ES-I3 (cell line): Measurements from ENCODE around the gene CCND1.
"Not testable (repeated sequence)": the region's sequence is repeated elsewhere in the genome, so short reads cannot be mapped to it uniquely, and the experiment has no call there.

Experiments used
- H3K36me3 ChIP-seq: 2 replicates; pipeline ENCODE4 v1.6.1; 2013; ENCODE audit warnings: mild to moderate bottlenecking, low read length, control low read depth, moderate library complexity; ENCODE audit not compliant: insufficient read depth
- H3K4me1 ChIP-seq: 2 replicates; pipeline ENCODE4 v1.6.1; 2013; ENCODE audit warnings: mild to moderate bottlenecking, control low read depth, low read length; ENCODE audit not compliant: insufficient read depth
- H3K9ac ChIP-seq: 2 replicates; pipeline ENCODE4 v1.6.1; 2013; ENCODE audit warnings: low read depth, mild to moderate bottlenecking, low read length, moderate library complexity
- H3K9me3 ChIP-seq: 2 replicates; pipeline ENCODE4 v1.6.1; 2013; ENCODE audit warnings: mild to moderate bottlenecking, low read length, moderate library complexity; ENCODE audit not compliant: control insufficient read depth, insufficient read depth

Gene CCND1

GRCh38 chr11:69611548-69612526 lies 29.1 kb upstream of the CCND1 start:
- H3K9me3 ChIP-seq, result peaks cover 7% of the 10 kb centered on the region
- H3K9ac ChIP-seq, result no peak overlapping the region
- H3K36me3 ChIP-seq, result no peaks in the 10 kb centered on the region
- no peaks in the 10 kb centered on the region; the same call in 1 of the 2 replicates for H3K4me1 ChIP-seq

- no peaks in the 10 kb centered on the region for H3K36me3 ChIP-seq
- no peak overlapping the region for H3K9ac ChIP-seq
- H3K4me1 ChIP-seq, result no peaks in the 10 kb centered on the region; the same call in 1 of the 2 replicates
- peaks cover 7% of the 10 kb centered on the region; the same call in 1 of the 2 replicates for H3K9me3 ChIP-seq
Observed at GRCh38 chr11:69613594-69613993, 27.4 kb upstream of the CCND1 start.

DNA sequence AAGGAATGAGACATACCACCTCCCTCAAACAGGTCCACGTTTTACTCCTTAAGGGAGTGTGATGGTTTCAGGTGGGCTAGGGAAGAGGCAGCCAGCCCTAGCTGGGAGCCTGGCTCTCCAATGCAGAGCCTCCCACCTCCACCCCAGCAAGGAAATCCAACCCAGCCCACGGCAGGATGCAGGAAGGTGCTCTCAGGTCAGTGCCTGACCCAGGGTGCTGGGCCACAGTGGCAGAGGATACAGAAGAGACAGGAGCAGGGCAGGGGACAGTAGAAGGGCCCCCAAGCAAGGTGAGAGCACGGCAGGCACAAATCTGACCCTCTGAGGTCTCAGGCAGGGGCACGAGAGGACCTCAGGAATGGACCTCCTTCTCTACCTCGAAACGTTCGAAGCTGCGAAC lies 26.9 kb upstream of the CCND1 start:
- H3K36me3 ChIP-seq, result no peaks in the 10 kb centered on the region
- no peak overlapping the region for H3K9ac ChIP-seq
- peaks cover 7% of the 10 kb centered on the region; the same call in 1 of the 2 replicates for H3K9me3 ChIP-seq
- no peaks in the 10 kb centered on the region; the same call in 1 of the 2 replicates for H3K4me1 ChIP-seq

DNA sequence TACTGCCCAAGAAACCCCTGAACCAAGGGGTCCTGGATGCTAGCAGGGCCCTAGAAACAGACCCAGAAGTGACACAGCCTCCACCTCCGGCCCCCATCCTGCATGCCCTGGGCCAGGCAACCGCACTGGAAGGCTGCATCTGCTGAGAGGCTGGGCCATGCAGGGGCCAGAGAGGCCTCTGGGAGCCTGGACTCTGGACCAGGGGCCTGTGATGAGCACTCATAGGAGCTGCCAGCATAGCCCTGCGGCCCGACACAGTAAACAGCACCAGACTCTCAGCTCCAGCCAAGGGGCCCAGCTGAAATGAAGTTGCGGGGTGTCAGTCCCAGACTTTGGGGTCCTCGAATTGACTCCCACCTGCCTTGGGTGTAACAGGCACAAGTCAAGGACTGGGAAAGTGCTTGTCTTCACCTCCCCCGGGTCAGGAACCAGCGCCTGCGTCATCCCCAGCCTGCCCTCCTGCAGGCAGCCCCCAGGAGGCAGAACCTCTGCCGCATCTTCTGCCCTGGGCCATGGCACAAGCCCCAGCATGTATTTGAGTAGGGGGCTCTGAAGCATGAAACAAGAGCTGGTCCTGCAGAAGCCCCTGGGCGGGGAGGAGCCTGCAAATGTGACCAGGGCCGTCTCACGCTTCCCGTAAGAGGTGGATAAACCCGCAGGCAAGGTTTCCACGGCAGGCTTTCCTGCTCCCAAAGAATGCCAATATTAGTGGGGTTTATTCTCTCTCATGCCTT lies 25.2 kb upstream of the CCND1 start:
- Histone ChIP-seq H3K9me3 (no peaks in the 10 kb centered on the region), H3K36me3 (no peaks in the 10 kb centered on the region)

DNA sequence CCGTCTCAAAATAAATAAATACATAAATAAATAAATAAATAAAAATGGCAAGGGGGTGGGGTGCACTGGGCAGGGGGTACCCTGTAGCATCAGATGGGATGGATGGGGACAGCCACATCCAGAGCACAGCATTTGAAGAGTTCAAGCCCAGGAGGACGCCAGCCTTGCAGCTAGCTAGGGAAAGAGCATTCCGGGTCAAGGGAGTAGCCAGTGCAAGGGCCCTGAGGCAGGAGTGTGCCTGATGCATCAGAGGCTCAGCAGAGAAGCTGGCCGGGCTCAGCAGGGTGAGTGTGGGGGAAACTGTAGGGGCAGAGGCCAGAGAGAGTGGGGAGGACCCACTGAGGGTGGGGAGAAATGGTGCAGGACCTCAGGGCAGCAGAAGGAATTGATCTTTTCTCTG lies 23.7 kb upstream of the CCND1 start:
- H3K9ac ChIP-seq, result no peak overlapping the region
- H3K4me1 ChIP-seq, result no peaks in the 10 kb centered on the region; the same call in 1 of the 2 replicates
- no peaks in the 10 kb centered on the region for H3K36me3 ChIP-seq
- H3K9me3 ChIP-seq, result no peaks in the 10 kb centered on the region

More for the DNA sequence above, 25.2 kb upstream of the CCND1 start:
- Histone ChIP-seq H3K4me1 (no peaks in the 10 kb centered on the region; the same call in 1 of the 2 replicates), H3K9ac (no peak overlapping the region)

DNA sequence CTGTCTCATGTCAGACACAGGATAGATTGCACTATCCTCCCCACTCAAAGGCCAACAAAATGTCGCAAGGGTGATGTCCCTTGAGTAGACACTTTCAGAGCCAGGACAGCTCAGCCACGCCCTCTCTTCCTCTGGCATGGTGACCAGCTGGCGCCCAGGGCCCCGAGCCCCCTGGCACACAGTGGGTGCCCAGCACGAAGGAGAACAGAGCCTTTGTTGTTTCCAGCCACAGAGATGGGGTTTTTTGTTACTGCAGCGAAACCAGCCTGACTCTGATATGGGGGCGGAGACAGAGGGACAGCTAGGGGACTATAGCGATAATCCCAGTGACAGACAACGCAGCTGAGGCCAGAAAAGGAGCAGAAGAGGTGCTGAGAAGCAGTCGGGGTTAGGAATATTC lies 23.3 kb upstream of the CCND1 start:
- no peak overlapping the region for H3K9ac ChIP-seq
- H3K9me3 ChIP-seq, result no peaks in the 10 kb centered on the region
- no peaks in the 10 kb centered on the region; the same call in 1 of the 2 replicates for H3K4me1 ChIP-seq
- H3K36me3 ChIP-seq, result no peaks in the 10 kb centered on the region

- H3K9ac ChIP-seq, result no peak overlapping the region
- no peaks in the 10 kb centered on the region; the same call in 1 of the 2 replicates for H3K4me1 ChIP-seq
- no peaks in the 10 kb centered on the region for H3K9me3 ChIP-seq
- no peaks in the 10 kb centered on the region for H3K36me3 ChIP-seq
Observed at GRCh38 chr11:69618237-69618636, 22.7 kb upstream of the CCND1 start.

DNA sequence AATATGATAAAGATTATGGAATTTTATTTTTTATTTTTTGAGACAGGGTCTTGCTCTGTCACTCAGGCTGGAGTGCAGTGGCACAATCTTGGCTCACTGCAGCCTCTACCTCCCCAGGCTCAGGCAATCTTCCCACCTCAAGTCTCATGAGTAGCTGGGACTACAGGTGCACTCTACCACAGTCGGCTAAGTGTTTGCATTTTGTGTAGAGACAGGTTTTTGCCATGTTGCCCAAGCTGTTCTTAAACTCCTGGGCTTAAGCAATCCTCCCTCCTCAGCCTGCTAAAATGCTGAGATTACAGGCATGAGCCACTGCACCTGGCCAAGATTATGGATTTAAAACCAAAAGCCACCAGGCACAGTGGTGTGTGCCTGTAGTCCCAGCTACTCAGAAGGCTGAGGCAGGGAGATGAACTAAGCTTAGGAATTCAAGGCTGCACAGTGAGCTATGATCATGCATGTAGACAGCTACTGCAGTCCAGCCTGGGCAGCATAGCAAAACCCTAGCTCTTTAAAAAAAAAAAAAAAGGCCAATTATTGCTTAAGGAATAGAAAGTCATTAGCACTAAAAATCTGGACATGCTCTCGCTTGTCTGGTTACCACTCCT lies 20.2 kb upstream of the CCND1 start:
- no peaks in the 10 kb centered on the region; the same call in 1 of the 2 replicates for H3K4me1 ChIP-seq
- no peaks in the 10 kb centered on the region for H3K36me3 ChIP-seq
- H3K9me3 ChIP-seq, result no peaks in the 10 kb centered on the region
- H3K9ac ChIP-seq, result no peak overlapping the region

GRCh38 chr11:69622097-69622681 lies 18.8 kb upstream of the CCND1 start:
- not testable (repeated sequence) for H3K36me3 ChIP-seq, H3K9ac ChIP-seq, H3K4me1 ChIP-seq, H3K9me3 ChIP-seq

- Histone ChIP-seq H3K9ac (no peak overlapping the region), H3K36me3 (no peaks in the 10 kb centered on the region), H3K9me3 (peaks cover 2% of the 10 kb centered on the region; the same call in 1 of the 2 replicates), H3K4me1 (no peaks in the 10 kb centered on the region)
Observed at GRCh38 chr11:69624293-69624692, 16.7 kb upstream of the CCND1 start.

DNA sequence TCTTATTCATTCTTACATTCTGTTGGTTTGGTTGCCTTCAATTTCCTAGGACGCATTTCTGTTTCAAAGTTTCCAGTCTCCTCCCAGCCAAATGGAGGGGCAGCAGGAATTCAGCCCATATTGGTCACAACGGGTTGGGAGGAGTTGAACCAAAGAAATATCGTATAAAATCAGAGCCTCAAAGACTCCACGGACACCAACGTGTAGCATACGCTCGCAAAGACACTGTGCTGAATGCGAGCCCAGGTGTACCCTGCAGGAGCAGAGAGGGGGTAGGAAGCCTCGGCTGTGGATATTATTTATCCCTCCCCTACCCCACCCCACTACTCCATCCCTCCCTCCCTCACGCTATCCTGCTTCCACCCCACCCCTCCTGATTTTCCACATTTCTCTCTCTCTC lies 15.5 kb upstream of the CCND1 start:
- H3K9ac ChIP-seq, result no peak overlapping the region
- H3K9me3 ChIP-seq, result peaks cover 6% of the 10 kb centered on the region; the same call in 1 of the 2 replicates
- no peaks in the 10 kb centered on the region for H3K36me3 ChIP-seq
- no peaks in the 10 kb centered on the region for H3K4me1 ChIP-seq

DNA sequence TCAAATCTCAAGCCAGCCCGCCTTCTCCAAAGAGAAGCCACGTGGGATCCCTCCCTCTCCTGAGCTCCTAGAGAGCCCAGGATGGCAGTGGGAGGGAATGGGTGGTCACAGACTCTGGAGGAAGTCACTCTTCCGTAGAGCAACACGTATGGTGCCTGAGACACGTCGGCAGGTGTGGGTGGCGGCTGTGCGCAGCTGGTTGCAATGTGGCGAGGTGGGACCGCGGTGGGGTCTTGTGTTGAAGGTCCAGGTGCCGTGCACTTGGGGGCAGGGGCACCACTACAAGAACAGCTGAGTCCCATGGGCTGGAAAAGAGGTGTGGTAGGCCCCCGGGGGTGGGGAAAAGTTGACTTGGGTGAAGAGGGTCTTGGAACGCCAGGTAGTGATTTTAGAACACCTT lies 13.4 kb upstream of the CCND1 start:
- Histone ChIP-seq H3K36me3 (no peaks in the 10 kb centered on the region), H3K4me1 (no peaks in the 10 kb centered on the region), H3K9me3 (peaks cover 6% of the 10 kb centered on the region; the same call in 1 of the 2 replicates), H3K9ac (no peak overlapping the region)

GRCh38 chr11:69630017-69630416 lies 10.9 kb upstream of the CCND1 start:
- Histone ChIP-seq H3K9ac (no peak overlapping the region), H3K36me3 (no peaks in the 10 kb centered on the region), H3K9me3 (peaks cover 6% of the 10 kb centered on the region; the same call in 1 of the 2 replicates), H3K4me1 (no peaks in the 10 kb centered on the region)

- no peak overlapping the region for H3K9ac ChIP-seq
- no peaks in the 10 kb centered on the region for H3K36me3 ChIP-seq
- peaks cover 6% of the 10 kb centered on the region; the same call in 1 of the 2 replicates for H3K9me3 ChIP-seq
- 0 out of 2 replicates have a peak, but pooled peaks cover under 1% of the 10 kb centered on the region for H3K4me1 ChIP-seq
Observed at GRCh38 chr11:69630424-69630823, 10.5 kb upstream of the CCND1 start.
